ENCODE results near the gene CD300C.

Gene CD300C

GRCh38 chr17:74549343-74549742 is 3.4 kb upstream of the CD300C start:
- TF ChIP-seq, protein P1, sequence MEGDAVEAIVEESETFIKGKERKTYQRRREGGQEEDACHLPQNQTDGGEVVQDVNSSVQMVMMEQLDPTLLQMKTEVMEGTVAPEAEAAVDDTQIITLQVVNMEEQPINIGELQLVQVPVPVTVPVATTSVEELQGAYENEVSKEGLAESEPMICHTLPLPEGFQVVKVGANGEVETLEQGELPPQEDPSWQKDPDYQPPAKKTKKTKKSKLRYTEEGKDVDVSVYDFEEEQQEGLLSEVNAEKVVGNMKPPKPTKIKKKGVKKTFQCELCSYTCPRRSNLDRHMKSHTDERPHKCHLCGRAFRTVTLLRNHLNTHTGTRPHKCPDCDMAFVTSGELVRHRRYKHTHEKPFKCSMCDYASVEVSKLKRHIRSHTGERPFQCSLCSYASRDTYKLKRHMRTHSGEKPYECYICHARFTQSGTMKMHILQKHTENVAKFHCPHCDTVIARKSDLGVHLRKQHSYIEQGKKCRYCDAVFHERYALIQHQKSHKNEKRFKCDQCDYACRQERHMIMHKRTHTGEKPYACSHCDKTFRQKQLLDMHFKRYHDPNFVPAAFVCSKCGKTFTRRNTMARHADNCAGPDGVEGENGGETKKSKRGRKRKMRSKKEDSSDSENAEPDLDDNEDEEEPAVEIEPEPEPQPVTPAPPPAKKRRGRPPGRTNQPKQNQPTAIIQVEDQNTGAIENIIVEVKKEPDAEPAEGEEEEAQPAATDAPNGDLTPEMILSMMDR (IDR thresholded peaks at IDR 0.05; ENCODE audit: extremely low read depth, insufficient read depth, missing control alignments), result no peak
- in situ Hi-C loops (cut with MboI; ENCODE audit: low pct_unique_long_range_greater_than_20kb, low sequenced_read_pairs, unreplicated experiment), result no loop called here
- DNase-seq (ENCODE audit: low spot score), result no peak

- in situ Hi-C loops (cut with MboI; ENCODE audit: low pct_unique_long_range_greater_than_20kb, low sequenced_read_pairs, unreplicated experiment), result no loop called here
- TF ChIP-seq, protein P1 (IDR thresholded peaks at IDR 0.05; ENCODE audit: extremely low read depth, insufficient read depth, missing control alignments), result no peak
- no peak for DNase-seq (ENCODE audit: low spot score)
These were observed 1.8 kb upstream of the CD300C start for GRCh38 chr17:74547736-74548135.

DNA sequence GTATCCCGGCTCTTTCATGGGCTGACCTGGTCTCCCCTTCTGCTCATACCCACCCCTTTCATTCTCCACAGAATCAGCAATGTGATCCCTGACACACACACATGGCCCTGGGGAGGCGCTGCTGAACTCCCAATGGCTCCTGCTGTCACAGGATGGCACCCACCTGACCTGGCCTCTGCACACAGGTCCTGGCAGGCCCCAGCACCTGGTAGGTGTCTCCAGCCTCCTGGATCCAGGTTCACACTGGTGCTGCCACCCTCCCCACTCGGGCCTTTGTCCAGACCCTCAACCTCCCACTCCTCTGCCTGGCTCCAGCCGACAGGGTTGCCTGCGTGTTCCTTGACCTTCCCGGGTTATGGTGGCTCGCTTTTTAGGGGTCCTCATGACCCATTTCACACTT is 1.3 kb upstream of the CD300C start:
- DNase-seq (ENCODE audit: low spot score), result no peak
- TF ChIP-seq, protein P1 (IDR thresholded peaks at IDR 0.05; ENCODE audit: extremely low read depth, insufficient read depth, missing control alignments), result no peak
- in situ Hi-C loops (cut with MboI; ENCODE audit: low pct_unique_long_range_greater_than_20kb, low sequenced_read_pairs, unreplicated experiment), result no loop called here

DNA sequence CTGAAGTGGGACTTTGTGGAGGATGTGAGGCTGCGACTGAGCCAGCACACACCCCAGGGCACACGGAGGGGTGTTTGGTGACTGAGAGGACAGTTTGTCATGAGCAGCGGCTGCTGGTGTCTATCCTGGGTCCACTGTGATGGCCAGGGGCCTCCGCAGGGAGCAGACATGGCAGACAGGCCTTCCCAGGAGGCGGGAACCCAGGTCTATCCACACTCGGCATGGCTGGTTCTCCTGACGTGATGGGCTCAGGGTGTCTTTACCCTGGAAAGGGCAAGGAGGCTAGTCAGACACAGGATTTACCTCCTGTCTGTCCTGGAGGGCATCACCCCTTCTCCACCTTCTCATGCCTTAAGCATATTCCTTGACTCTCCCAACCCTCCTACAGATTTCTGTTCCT is 671 bp upstream of the CD300C start:
- TF ChIP-seq, protein P1 (IDR thresholded peaks at IDR 0.05; ENCODE audit: extremely low read depth, insufficient read depth, missing control alignments), result no peak
- in situ Hi-C loops (cut with MboI; ENCODE audit: low pct_unique_long_range_greater_than_20kb, low sequenced_read_pairs, unreplicated experiment), result no loop called here
- DNase-seq (ENCODE audit: low spot score), result no peak

DNA sequence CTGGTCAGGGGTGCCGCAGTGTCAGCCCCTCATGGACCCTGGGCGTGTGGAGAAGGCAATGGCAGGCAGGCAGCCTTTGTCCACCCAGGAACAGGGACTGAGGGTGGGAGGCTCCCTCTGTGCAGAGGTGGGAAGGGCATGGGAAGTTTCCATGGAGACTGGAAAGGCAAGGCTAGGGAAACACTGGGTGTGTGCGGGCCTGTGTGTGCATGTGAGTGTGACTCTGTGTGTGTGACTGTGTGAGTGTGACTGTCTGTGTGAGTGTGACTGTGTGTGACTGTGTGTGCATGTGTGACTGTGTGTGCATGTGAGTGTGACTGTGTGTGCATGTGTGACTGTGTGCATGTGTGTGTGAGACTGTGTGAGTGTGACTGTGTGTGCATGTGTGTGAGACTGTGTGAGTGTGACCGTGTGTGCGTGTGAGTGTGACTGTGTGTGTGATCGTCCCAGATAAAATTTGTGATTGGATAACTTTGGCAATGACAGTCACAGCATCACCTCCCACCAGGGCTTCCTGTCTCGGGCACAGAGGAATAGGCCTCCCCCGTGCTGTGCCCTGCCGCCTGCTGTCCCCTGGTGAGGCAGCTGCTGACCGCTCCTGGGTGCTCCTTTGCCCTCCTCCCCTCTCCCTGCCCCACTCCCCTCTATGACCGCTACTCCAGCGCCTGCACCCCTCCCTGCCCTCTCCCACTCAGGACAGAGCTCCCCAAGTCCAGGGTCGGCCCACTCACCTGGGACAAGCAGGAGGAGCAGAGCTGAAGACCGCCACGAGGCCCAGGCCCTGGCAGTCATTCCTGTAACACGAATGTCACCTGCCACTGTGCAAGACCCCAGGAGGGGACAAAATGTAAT is 698 bp downstream of the CD300C start:
- TF ChIP-seq, protein P1 (IDR thresholded peaks at IDR 0.05; ENCODE audit: extremely low read depth, insufficient read depth, missing control alignments), result no peak
- in situ Hi-C loops (cut with MboI; ENCODE audit: low pct_unique_long_range_greater_than_20kb, low sequenced_read_pairs, unreplicated experiment), result no loop called here
- no peak for DNase-seq (ENCODE audit: low spot score)

- TF ChIP-seq, protein P1 (IDR thresholded peaks at IDR 0.05; ENCODE audit: extremely low read depth, insufficient read depth, missing control alignments), result no peak
- in situ Hi-C loops (cut with MboI; ENCODE audit: low pct_unique_long_range_greater_than_20kb, low sequenced_read_pairs, unreplicated experiment), result no loop called here
- no peak for DNase-seq (ENCODE audit: low spot score)
These were observed 1.8 kb downstream of the CD300C start for GRCh38 chr17:74543891-74544760.

Measured in GM13977 (cell line).